ENCODE data around the gene CCDC91. TPM values are rescaled to one million over a fixed set of nuclear protein-coding genes. Genes with fewer than 3 reads are reported as not detected.

The CCDC91 gene
- polyA plus RNA-seq, 1 donor (not counting 4 experiments of a cell fraction or from before 2014, with no cell fraction given) = 26.5 TPM

GRCh38 chr12:28527631-28528249 lies 337.5 kb downstream of the CCDC91 start:
- Histone ChIP-seq H3K9me3 (ENCODE audit: control insufficient read depth, low read depth, low read length) (no peaks in the 10 kb centered on the region), H3K4me1 (ENCODE audit: control insufficient read depth, extremely low read depth, insufficient read depth, low read length) (no peaks in the 10 kb centered on the region), H2AFZ (ENCODE audit: control insufficient read depth, low read length) (no peak overlapping the region), H3K27me3 (ENCODE audit: control insufficient read depth, extremely low read depth, insufficient read depth, low read length) (no peaks in the 10 kb centered on the region), H3K27ac (ENCODE audit: control insufficient read depth, insufficient read depth, low read length) (no peak overlapping the region), H3K36me3 (ENCODE audit: control insufficient read depth in 2 of 2, extremely low read depth in 1 of 2, insufficient read depth in 2 of 2, low read length in 2 of 2) (no peaks in the 10 kb centered on the region), H3K79me2 (ENCODE audit: control insufficient read depth, insufficient read depth, low read length) (no peaks in the 10 kb centered on the region), H4K20me1 (ENCODE audit: control insufficient read depth, extremely low read depth, insufficient read depth, low read length) (no peaks in the 10 kb centered on the region), H3K4me3 (ENCODE audit: control insufficient read depth in 2 of 3, extremely low read depth in 1 of 3, insufficient read depth in 2 of 3, low read depth in 1 of 3, low read length in 3 of 3) (no peak overlapping the region), H3K9ac (ENCODE audit: control insufficient read depth, extremely low read depth, insufficient read depth, low read length) (no peak overlapping the region), H3K4me2 (ENCODE audit: control insufficient read depth, extremely low read depth, insufficient read depth, low read depth, low read length) (no peak overlapping the region), H3K9me1 (ENCODE audit: control insufficient read depth, extremely low read depth, insufficient read depth, low read length) (no peaks in the 10 kb centered on the region)
- dilution Hi-C loops (cut with MboI; ENCODE audit: extremely low pct_ligation_motif_present, low sequenced_read_pairs) = no loop called here
- no peak for FAIRE-seq
- DNase-seq (ENCODE audit: low read depth, low spot score) = no peak
- no peak for TF ChIP-seq CTCF (optimal IDR thresholded peaks at IDR 0.05 in 1 of 3, IDR thresholded peaks at IDR 0.05 in 1 of 3, conservative IDR thresholded peaks at IDR 0.05 in 1 of 3; ENCODE audit: extremely low read depth in 1 of 3, insufficient read depth in 2 of 3, low read length in 3 of 3)
- TF ChIP-seq EZH2 (IDR thresholded peaks at IDR 0.05; ENCODE audit: low read length) = no peak

GRCh38 chr12:28535216-28535615 lies 345.0 kb downstream of the CCDC91 start:
- no peak overlapping the region for H3K27ac ChIP-seq (ENCODE audit: control insufficient read depth, insufficient read depth, low read length)

GRCh38 chr12:28536088-28536487 lies 345.8 kb downstream of the CCDC91 start:
- Histone ChIP-seq H3K27ac (ENCODE audit: control insufficient read depth, insufficient read depth, low read length) (no peak overlapping the region), H3K79me2 (ENCODE audit: control insufficient read depth, insufficient read depth, low read length) (no peaks in the 10 kb centered on the region), H3K4me2 (ENCODE audit: control insufficient read depth, extremely low read depth, insufficient read depth, low read depth, low read length) (no peak overlapping the region), H2AFZ (ENCODE audit: control insufficient read depth, low read length) (no peak overlapping the region), H3K9me3 (ENCODE audit: control insufficient read depth, low read depth, low read length) (no peaks in the 10 kb centered on the region), H3K4me1 (ENCODE audit: control insufficient read depth, extremely low read depth, insufficient read depth, low read length) (peaks cover 12% of the 10 kb centered on the region), H3K36me3 (ENCODE audit: control insufficient read depth in 2 of 2, extremely low read depth in 1 of 2, insufficient read depth in 2 of 2, low read length in 2 of 2) (no peaks in the 10 kb centered on the region), H3K27me3 (ENCODE audit: control insufficient read depth, extremely low read depth, insufficient read depth, low read length) (no peaks in the 10 kb centered on the region), H3K9me1 (ENCODE audit: control insufficient read depth, extremely low read depth, insufficient read depth, low read length) (no peaks in the 10 kb centered on the region), H3K4me3 (ENCODE audit: control insufficient read depth in 2 of 3, extremely low read depth in 1 of 3, insufficient read depth in 2 of 3, low read depth in 1 of 3, low read length in 3 of 3) (no peak overlapping the region), H3K9ac (ENCODE audit: control insufficient read depth, extremely low read depth, insufficient read depth, low read length) (no peak overlapping the region), H4K20me1 (ENCODE audit: control insufficient read depth, extremely low read depth, insufficient read depth, low read length) (no peaks in the 10 kb centered on the region)
- no peak for FAIRE-seq
- dilution Hi-C loops (cut with MboI; ENCODE audit: extremely low pct_ligation_motif_present, low sequenced_read_pairs) = no loop called here
- no peak for DNase-seq (ENCODE audit: low read depth, low spot score)
- TF ChIP-seq EZH2 (IDR thresholded peaks at IDR 0.05; ENCODE audit: low read length) (no peak), CTCF (optimal IDR thresholded peaks at IDR 0.05 in 1 of 3, IDR thresholded peaks at IDR 0.05 in 1 of 3, conservative IDR thresholded peaks at IDR 0.05 in 1 of 3; ENCODE audit: extremely low read depth in 1 of 3, insufficient read depth in 2 of 3, low read length in 3 of 3) (no peak)

More at GRCh38 chr12:28535216-28535615, 345.0 kb downstream of the CCDC91 start:
- H3K4me1 ChIP-seq (ENCODE audit: control insufficient read depth, extremely low read depth, insufficient read depth, low read length) = peaks cover 7% of the 10 kb centered on the region
- dilution Hi-C loops (cut with MboI; ENCODE audit: extremely low pct_ligation_motif_present, low sequenced_read_pairs) = no loop called here
- H3K4me3 ChIP-seq (ENCODE audit: control insufficient read depth in 2 of 3, extremely low read depth in 1 of 3, insufficient read depth in 2 of 3, low read depth in 1 of 3, low read length in 3 of 3) = no peak overlapping the region
- no peaks in the 10 kb centered on the region for H3K9me1 ChIP-seq (ENCODE audit: control insufficient read depth, extremely low read depth, insufficient read depth, low read length)
- H3K4me2 ChIP-seq (ENCODE audit: control insufficient read depth, extremely low read depth, insufficient read depth, low read depth, low read length) = no peak overlapping the region
- H3K27me3 ChIP-seq (ENCODE audit: control insufficient read depth, extremely low read depth, insufficient read depth, low read length) = no peaks in the 10 kb centered on the region
- FAIRE-seq (no peak), DNase-seq (ENCODE audit: low read depth, low spot score) (no peak)
- no peak overlapping the region for H3K9ac ChIP-seq (ENCODE audit: control insufficient read depth, extremely low read depth, insufficient read depth, low read length)
- H3K79me2 ChIP-seq (ENCODE audit: control insufficient read depth, insufficient read depth, low read length) = no peaks in the 10 kb centered on the region
- no peaks in the 10 kb centered on the region for H3K9me3 ChIP-seq (ENCODE audit: control insufficient read depth, low read depth, low read length)
- no peak for TF ChIP-seq EZH2 (IDR thresholded peaks at IDR 0.05; ENCODE audit: low read length)
- H3K36me3 ChIP-seq (ENCODE audit: control insufficient read depth in 2 of 2, extremely low read depth in 1 of 2, insufficient read depth in 2 of 2, low read length in 2 of 2) = no peaks in the 10 kb centered on the region
- H2AFZ ChIP-seq (ENCODE audit: control insufficient read depth, low read length) = no peak overlapping the region
- H4K20me1 ChIP-seq (ENCODE audit: control insufficient read depth, extremely low read depth, insufficient read depth, low read length) = no peaks in the 10 kb centered on the region
